ENCODE data around the gene HRC.

DNA sequence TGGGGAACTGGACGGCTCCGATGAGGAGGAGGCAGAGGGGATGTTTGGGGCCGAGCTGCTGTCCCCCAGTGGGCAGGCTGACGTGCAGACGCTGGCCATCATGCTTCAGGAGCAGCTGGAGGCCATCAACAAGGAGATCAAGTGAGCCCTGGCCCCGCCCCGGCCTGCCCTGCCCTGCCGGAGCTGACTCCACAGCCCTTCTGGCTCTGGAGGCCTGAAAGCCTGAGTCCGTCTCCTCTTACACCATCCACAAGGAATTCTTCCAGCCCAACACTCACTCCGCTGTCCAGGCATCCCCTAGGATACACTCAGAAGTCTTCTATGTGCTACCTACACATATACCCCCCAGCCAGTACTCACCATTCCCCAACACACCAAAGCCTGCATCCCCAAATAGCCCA lies 18.4 kb downstream of the HRC start:
- TF ChIP-seq, protein P1, sequence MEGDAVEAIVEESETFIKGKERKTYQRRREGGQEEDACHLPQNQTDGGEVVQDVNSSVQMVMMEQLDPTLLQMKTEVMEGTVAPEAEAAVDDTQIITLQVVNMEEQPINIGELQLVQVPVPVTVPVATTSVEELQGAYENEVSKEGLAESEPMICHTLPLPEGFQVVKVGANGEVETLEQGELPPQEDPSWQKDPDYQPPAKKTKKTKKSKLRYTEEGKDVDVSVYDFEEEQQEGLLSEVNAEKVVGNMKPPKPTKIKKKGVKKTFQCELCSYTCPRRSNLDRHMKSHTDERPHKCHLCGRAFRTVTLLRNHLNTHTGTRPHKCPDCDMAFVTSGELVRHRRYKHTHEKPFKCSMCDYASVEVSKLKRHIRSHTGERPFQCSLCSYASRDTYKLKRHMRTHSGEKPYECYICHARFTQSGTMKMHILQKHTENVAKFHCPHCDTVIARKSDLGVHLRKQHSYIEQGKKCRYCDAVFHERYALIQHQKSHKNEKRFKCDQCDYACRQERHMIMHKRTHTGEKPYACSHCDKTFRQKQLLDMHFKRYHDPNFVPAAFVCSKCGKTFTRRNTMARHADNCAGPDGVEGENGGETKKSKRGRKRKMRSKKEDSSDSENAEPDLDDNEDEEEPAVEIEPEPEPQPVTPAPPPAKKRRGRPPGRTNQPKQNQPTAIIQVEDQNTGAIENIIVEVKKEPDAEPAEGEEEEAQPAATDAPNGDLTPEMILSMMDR (IDR thresholded peaks at IDR 0.05): no peak
- no peak for TF ChIP-seq EP300 (IDR thresholded peaks at IDR 0.05)
- no peak for TF ChIP-seq POLR2A (IDR thresholded peaks at IDR 0.05; ENCODE audit: low read depth)
